Tibial artery (tissue), 4 donors: ENCODE results near the gene EPGN.
"Not testable (repeated sequence)": the region's sequence is repeated elsewhere in the genome, so short reads cannot be mapped to it uniquely, and the experiment has no call there.

Source experiments
- DNase-seq, 2 donors: peaks; one replicate each; pipeline ENCODE4 v3.0.0-alpha.2; 2019
- H3K27ac ChIP-seq, 2 donors: fragments of 200-600 bp; sonication (generic) in 1 of 2; 1 replicate in 1 of 2; 2 replicates in 1 of 2; pipeline ENCODE4 v1.5.1; 2018 to 2019; ENCODE audit warnings: mild to moderate bottlenecking in 1 of 2
- H3K27me3 ChIP-seq, 2 donors: fragments of 200-600 bp; sonication (generic) in 1 of 2; one replicate each; pipeline versions ENCODE4 v1.5.1 to v1.6.0; 2016 to 2019
- H3K36me3 ChIP-seq, 3 donors: fragments of 200-600 bp; sonication (generic) in 2 of 3; one replicate each; pipeline ENCODE4 v1.5.1; 2016 to 2019; ENCODE audit warnings: mild to moderate bottlenecking in 2 of 3
- H3K4me1 ChIP-seq, 4 donors: fragments of 200-600 bp; sonication (generic) in 2 of 4; 1 replicate in 3 of 4; 2 replicates in 1 of 4; pipeline ENCODE4 v1.5.1; 2016 to 2019
- H3K4me3 ChIP-seq, 2 donors: fragments of 200-600 bp; sonication (generic) in 1 of 2; 1 replicate in 1 of 2; 2 replicates in 1 of 2; pipeline ENCODE4 v1.5.1; 2018 to 2019; ENCODE audit warnings: mild to moderate bottlenecking in 2 of 2
- H3K9me3 ChIP-seq, 3 donors: fragments of 200-600 bp; sonication (generic) in 1 of 3; one replicate each; pipeline ENCODE4 v1.5.1; 2016 to 2019
- intact Hi-C: fragments of 100-400 bp; cut with DNase I; formaldehyde crosslinking; loops from one replicate; pipeline ENCODE4 v1.15.0; 2023; ENCODE audit warnings: low total_unique reads
- TF ChIP-seq, protein P1 (sequence below), 2 experiments: fragments of 200-600 bp in 1 of 2; fragments of 450-650 bp in 1 of 2; IDR thresholded peaks; one replicate each; pipeline ENCODE4 v1.5.1; 2017 to 2019; ENCODE audit warnings: antibody characterized with exemption in 2 of 2, mild to moderate bottlenecking in 1 of 2, moderate library complexity in 1 of 2

EPGN gene

DNA sequence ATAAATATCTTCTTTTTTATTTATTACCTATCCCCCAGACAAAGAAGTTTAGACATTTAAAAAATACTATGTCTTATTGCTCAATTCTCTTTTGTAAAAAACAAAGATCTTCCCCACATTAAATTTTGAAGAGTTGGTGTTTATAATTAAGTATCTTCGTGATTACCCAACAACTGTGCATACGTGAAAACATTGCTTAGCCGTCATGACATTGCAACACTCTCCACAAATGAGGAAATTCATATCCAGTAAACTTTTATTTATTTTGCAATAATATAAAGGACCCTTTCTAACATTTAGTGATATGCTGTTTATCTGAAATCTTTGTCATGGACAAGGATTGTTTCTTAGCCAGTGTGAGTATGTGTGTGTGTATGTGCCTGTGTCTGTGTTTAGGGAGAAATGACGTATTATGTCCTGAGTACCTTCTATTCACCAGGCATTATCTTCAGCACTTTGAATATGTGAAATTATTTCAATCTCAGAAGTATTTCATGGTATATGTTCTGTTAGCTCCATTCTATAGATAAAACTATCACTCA, 30.6 kb downstream of the EPGN start:
- no peak overlapping the region for H3K4me3 ChIP-seq
- no peaks in the 10 kb centered on the region for H3K27me3 ChIP-seq
- no peak overlapping the region for H3K27ac ChIP-seq
- intact Hi-C loops = no loop called here
- peaks cover 0 to 3% (median 0%) of the 10 kb centered on the region in 3 donors for H3K9me3 ChIP-seq
- TF ChIP-seq, protein P1, sequence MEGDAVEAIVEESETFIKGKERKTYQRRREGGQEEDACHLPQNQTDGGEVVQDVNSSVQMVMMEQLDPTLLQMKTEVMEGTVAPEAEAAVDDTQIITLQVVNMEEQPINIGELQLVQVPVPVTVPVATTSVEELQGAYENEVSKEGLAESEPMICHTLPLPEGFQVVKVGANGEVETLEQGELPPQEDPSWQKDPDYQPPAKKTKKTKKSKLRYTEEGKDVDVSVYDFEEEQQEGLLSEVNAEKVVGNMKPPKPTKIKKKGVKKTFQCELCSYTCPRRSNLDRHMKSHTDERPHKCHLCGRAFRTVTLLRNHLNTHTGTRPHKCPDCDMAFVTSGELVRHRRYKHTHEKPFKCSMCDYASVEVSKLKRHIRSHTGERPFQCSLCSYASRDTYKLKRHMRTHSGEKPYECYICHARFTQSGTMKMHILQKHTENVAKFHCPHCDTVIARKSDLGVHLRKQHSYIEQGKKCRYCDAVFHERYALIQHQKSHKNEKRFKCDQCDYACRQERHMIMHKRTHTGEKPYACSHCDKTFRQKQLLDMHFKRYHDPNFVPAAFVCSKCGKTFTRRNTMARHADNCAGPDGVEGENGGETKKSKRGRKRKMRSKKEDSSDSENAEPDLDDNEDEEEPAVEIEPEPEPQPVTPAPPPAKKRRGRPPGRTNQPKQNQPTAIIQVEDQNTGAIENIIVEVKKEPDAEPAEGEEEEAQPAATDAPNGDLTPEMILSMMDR (IDR thresholded peaks at IDR 0.05) = no peak
- no peak for DNase-seq
- H3K36me3 ChIP-seq = no peaks in the 10 kb centered on the region
- H3K4me1 ChIP-seq = no peaks in the 10 kb centered on the region

DNA sequence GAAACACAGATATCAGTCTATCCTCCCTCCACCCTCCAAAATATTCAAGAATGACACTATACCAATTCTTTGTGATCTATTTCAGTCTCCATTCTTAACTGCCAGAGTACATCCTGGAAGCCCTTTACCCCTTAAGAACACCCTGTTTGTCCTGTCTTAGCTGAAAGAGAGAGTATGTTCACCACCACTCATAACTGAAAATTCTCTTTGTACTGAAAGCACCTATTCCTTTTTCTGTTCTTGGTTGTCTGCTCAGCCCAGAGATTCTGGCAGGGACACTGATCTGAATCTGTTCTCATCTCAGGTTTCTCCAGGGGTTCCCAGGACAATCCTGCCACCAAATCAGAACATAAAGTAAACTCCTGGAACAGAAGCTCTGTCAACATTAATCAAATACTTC, 31.2 kb downstream of the EPGN start:
- H3K36me3 ChIP-seq = no peaks in the 10 kb centered on the region
- H3K4me3 ChIP-seq = no peak overlapping the region
- no peaks in the 10 kb centered on the region for H3K27me3 ChIP-seq
- no peak overlapping the region for H3K27ac ChIP-seq
- TF ChIP-seq, protein P1 (IDR thresholded peaks at IDR 0.05) = no peak
- no peaks in the 10 kb centered on the region for H3K4me1 ChIP-seq
- peaks cover 0 to 9% (median 5%) of the 10 kb centered on the region in 3 donors for H3K9me3 ChIP-seq
- intact Hi-C loops = no loop called here
- no peak for DNase-seq

DNA sequence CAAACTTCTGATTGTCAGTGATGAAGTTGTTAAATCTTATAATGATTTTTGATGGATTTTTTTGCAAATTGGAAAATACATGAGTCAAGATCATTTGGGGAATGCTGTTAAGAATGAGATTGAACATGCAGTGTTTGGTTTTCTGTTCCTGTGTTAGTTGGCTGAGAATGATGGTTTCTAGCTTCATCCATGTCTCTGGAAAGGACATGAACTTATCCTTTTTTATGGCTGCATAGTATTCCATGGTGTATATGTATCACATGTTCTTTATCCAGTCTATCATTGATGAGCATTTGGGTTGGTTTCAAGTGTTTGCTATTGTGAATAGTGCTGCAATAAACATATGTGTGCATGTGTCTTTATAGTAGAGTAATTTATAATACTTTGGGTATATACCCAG, 32.2 kb downstream of the EPGN start:
- H3K36me3 ChIP-seq, H3K4me3 ChIP-seq, DNase-seq, H3K27ac ChIP-seq, H3K4me1 ChIP-seq, H3K27me3 ChIP-seq, intact Hi-C loops: not testable (repeated sequence)
- peaks cover 0 to 12% (median 11%) of the 10 kb centered on the region in 3 donors for H3K9me3 ChIP-seq

DNA sequence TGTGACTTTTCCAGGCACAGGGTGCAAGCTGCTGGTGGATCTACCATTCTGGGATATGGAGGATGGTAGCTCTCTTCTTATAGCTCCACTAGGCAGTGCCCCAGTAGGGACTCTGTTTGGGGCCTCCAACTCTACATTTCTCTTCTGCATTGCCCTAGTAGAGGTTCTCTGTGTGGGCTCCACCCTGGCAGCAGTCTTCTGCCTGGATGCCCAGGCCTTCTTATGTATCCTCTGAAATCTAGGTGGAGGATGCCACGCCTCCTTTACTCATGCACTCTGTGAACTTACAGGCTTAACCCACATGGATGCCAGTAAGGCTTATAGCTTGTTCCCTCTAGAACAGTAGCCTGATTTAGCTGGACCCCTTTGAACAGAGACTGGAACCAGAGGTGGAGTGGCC, 35.8 kb downstream of the EPGN start:
- TF ChIP-seq, protein P1 (IDR thresholded peaks at IDR 0.05) = no peak
- Histone ChIP-seq H3K27ac (no peak overlapping the region), H3K27me3 (no peaks in the 10 kb centered on the region), H3K4me1 (no peaks in the 10 kb centered on the region), H3K9me3 (peaks cover 0 to 12% (median 11%) of the 10 kb centered on the region in 3 donors), H3K36me3 (no peaks in the 10 kb centered on the region), H3K4me3 (no peak overlapping the region)
- intact Hi-C loops = no loop called here
- no peak for DNase-seq

DNA sequence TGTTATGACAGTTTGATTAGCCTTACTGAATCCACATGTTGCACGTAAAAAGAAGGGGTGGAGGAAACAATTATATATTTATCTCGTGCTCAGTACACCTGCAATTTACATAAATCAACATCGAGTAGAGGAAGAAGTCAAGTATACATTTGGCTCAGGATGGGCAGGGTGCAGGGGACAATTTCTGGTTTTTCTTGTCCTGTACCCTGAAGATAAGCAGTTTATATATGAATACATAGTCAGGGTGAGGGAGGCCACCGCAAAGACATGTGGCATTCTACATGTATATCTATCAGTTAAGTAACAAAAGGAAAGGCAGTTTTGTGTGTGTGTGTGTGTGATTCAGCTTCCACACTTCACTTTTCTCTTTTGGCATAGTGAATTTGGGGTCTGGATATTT, 45.6 kb downstream of the EPGN start:
- Histone ChIP-seq H3K27ac (no peak overlapping the region), H3K4me3 (no peak overlapping the region), H3K9me3 (no peaks in the 10 kb centered on the region), H3K36me3 (no peaks in the 10 kb centered on the region), H3K27me3 (no peaks in the 10 kb centered on the region), H3K4me1 (no peaks in the 10 kb centered on the region)
- TF ChIP-seq, protein P1 (IDR thresholded peaks at IDR 0.05) = no peak
- intact Hi-C loops = no loop called here
- no peak for DNase-seq

DNA sequence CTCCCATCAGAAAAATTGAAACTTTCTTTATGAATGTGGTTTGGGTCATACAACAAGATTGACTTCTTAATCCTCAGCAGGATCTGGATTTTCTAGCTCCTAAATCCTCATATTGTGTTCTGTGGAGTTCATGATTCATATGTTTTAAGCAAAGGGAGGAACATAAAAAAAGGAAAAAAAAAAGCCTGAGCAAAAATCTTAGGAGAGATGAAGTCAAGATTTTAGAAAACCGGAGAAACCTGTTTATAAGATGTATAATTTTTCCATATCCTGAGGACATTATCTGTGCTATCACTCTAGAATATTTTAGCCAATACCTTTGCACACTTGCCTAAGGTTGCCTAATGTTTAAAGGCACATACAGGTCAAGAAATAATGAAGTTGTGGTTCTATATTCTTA, 49.7 kb downstream of the EPGN start:
- H3K27me3 ChIP-seq = no peaks in the 10 kb centered on the region
- H3K9me3 ChIP-seq = no peaks in the 10 kb centered on the region
- no peak overlapping the region for H3K4me3 ChIP-seq
- intact Hi-C loops = no loop called here
- TF ChIP-seq, protein P1 (IDR thresholded peaks at IDR 0.05) = no peak
- no peak overlapping the region for H3K27ac ChIP-seq
- DNase-seq = no peak
- H3K4me1 ChIP-seq = no peaks in the 10 kb centered on the region
- H3K36me3 ChIP-seq = no peaks in the 10 kb centered on the region
